NCI-H2196 treated with DMSO at 0.1 percent for 48 hours (cell line): Measurements from ENCODE around the gene TRIM9.
"Not testable (repeated sequence)": the region's sequence is repeated elsewhere in the genome, so short reads cannot be mapped to it uniquely, and the experiment has no call there.

Experiments used
- DNase-seq: peaks from one replicate; lab custom pipeline; 2025; ENCODE audit not compliant: unreplicated experiment; lab: John Stamatoyannopoulos, UW

Gene TRIM9

GRCh38 chr14:51006324-51006723 lies 88.6 kb downstream of the TRIM9 start:
- DNase-seq = no peak

- no peak for DNase-seq
Measured at GRCh38 chr14:51004801-51005526, 89.9 kb downstream of the TRIM9 start.

- DNase-seq = no peak
Measured at GRCh38 chr14:51004352-51004800, 90.5 kb downstream of the TRIM9 start.

- no peak for DNase-seq
Measured at GRCh38 chr14:51002406-51002999, 92.4 kb downstream of the TRIM9 start.

GRCh38 chr14:51000566-51000965 lies 94.3 kb downstream of the TRIM9 start:
- no peak for DNase-seq

- DNase-seq = no peak
Measured at GRCh38 chr14:50999726-51000125, 95.2 kb downstream of the TRIM9 start.

GRCh38 chr14:50998612-50999011 lies 96.3 kb downstream of the TRIM9 start:
- no peak for DNase-seq

- no peak for DNase-seq
Measured at GRCh38 chr14:50997712-50998111, 97.2 kb downstream of the TRIM9 start.

GRCh38 chr14:50994158-50994557 lies 100.7 kb downstream of the TRIM9 start:
- DNase-seq = not testable (repeated sequence)

GRCh38 chr14:50985859-50986331 lies 109.0 kb downstream of the TRIM9 start:
- no peak for DNase-seq

- no peak for DNase-seq
Measured at GRCh38 chr14:50985124-50985858, 109.6 kb downstream of the TRIM9 start.

GRCh38 chr14:50984036-50984710 lies 110.7 kb downstream of the TRIM9 start:
- DNase-seq = no peak

GRCh38 chr14:50979941-50980850 lies 114.7 kb downstream of the TRIM9 start:
- no peak for DNase-seq

- no peak for DNase-seq
Measured at GRCh38 chr14:50978888-50979287, 116.0 kb downstream of the TRIM9 start.

GRCh38 chr14:50978529-50978871 lies 116.4 kb downstream of the TRIM9 start:
- no peak for DNase-seq

- no peak for DNase-seq
Measured at GRCh38 chr14:50977863-50978528, 116.9 kb downstream of the TRIM9 start.

GRCh38 chr14:50974118-50974517 lies 120.8 kb downstream of the TRIM9 start:
- DNase-seq = no peak

GRCh38 chr14:50972734-50973133 lies 122.2 kb downstream of the TRIM9 start:
- no peak for DNase-seq

GRCh38 chr14:50970886-50971781 lies 123.8 kb downstream of the TRIM9 start:
- DNase-seq = no peak
